Measurements from ENCODE around the gene BARD1.

GRCh38 chr2:214839464-214839863, 30.0 kb upstream of the BARD1 start:
- TF ChIP-seq YY1 (IDR thresholded peaks at IDR 0.05; ENCODE audit: insufficient read depth, insufficient read length): no peak
- TF ChIP-seq SUZ12 (IDR thresholded peaks at IDR 0.05; ENCODE audit: extremely low read depth, insufficient read depth, insufficient read length): no peak
- no peak for TF ChIP-seq ZNF274 (IDR thresholded peaks at IDR 0.05; ENCODE audit: low read depth, low read length)

Measured in NT2/D1 (cell line).